Left forelimb (tissue), 1 donor: Measurements from ENCODE around the gene AUTS2.
"Not testable (repeated sequence)": the region's sequence is repeated elsewhere in the genome, so short reads cannot be mapped to it uniquely, and the experiment has no call there.

Source experiments
- DNase-seq: peaks from one replicate; pipeline ENCODE4 v3.0.0-alpha.2; 2018; ENCODE audit warnings: low spot score

Gene AUTS2

DNA sequence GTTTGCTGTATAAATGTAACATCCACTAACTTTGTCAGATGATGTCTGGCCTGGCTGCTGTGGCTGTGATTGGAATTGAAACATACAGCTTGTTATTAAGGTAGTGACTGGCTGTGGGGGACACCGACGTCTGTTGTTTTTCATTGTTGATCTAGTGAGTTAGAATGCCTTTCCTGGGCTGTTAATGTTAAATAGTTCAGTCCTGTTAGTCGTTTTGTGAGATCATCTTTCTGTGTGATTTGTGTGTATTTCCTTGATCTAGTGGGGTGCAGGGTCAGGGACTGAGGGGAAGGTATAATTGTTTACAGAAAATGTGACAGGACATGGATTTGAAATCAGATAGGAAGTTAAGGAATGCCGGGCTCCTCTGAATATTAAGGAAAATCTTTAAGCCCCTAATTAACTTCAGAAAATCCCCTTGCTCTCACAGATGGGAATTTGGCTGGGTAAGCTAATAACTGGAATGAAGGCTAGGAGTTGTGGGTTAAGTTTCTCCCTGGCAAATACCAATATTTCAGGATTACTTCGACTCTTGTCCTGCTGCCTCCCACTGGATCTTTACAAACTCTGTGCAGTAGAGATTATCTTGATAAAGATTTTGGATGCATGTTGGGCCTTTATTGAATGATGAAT, 163.1 kb downstream of the AUTS2 start:
- no peak for DNase-seq

DNA sequence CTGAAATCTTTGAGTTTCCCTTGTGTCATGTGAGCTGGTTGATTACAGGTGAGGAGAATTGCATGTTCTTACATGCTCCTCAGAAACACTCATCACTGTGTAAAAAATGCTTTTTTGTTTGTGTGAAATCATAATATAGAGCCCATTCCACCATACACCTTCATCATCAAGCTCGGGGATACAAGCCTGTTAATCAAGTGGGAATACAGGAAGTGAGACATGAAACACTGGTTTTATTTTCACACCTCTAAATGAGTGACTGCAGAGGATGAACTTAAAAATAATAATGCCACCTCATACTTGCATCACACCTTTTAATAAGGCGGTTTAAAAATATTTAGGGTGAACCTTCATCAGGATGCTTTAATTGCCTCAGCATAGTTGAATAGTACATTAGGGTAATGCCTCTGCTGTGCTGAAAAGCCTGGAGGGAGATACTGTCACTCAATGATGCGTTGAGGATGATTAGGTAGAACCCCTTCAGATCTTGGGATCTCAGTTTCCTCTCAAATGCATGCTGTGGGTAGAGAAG, 164.6 kb downstream of the AUTS2 start:
- no peak for DNase-seq

DNA sequence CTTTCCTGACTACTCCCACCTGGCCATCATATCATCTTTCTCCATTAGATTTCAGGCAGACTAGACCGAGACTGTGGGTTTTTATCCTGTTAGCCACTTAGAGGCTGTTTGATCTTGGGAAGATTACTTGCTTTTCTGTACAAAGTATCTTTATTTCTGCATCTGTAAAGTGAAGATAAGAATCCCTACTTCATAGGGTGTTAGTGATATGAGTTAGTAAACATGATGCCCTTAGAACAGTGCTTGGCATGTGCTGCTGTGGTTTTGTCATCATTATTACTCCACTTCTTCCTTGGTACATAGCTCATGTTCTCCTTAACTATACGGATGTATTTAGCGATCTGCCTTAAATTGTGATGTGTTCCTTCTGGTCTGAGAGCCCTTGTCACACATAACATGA, 165.2 kb downstream of the AUTS2 start:
- DNase-seq: no peak

DNA sequence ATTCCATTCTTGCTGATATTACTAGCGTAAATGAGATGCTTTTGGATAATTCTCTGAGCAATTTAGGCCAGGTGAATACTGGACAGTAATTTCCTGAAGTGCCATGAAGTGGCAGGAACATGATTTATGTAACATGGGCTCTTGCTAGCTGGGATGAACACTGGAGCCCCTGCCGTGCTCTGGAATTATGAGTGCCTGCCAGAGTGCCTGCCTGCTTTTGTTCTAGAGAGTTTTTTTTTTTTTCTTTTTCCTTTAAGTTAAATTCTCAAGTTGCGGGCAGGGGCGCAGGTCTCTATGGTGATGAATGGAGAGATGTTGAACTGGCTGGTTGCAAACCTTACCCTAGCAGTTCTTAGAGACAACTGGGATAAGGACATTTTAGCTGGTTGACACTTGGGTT, 165.9 kb downstream of the AUTS2 start:
- no peak for DNase-seq

DNA sequence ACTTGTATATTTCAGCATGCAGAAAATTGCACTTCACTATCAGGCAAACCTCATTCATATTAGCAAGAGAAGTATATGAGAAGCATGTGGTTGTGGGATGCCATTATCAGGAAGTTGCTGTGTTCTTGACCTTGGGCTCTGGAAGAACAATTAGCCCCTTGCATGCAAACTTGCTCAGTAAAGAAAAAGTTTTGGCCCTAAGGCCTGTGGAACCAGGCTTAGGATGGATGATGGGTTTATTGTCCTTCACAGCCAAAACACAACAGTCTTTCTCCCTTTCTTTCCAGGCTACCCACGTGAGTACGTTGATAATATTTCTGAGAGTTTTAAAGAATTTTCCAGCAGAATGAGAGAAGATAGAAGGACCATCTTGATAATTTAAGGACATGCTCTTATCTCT, 166.4 kb downstream of the AUTS2 start:
- DNase-seq: no peak

DNA sequence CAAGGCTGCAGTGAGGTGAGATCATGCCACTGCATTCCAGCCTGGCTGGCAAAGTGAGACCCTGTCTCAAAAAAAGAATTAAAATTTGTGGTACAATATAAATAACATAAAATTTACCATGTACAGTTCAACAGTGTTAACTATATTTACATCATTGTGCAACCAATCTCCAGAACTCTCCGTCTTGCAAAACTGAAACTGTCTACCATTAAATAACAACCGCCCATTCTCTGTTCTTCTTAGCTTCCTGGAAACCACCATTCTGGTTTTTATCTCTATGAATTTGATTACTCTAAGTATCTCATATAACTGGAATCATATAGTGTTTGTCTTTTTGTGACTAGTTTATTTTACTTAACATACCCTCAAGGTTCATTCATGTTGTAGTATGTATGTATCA, 167.6 kb downstream of the AUTS2 start:
- no peak for DNase-seq

DNA sequence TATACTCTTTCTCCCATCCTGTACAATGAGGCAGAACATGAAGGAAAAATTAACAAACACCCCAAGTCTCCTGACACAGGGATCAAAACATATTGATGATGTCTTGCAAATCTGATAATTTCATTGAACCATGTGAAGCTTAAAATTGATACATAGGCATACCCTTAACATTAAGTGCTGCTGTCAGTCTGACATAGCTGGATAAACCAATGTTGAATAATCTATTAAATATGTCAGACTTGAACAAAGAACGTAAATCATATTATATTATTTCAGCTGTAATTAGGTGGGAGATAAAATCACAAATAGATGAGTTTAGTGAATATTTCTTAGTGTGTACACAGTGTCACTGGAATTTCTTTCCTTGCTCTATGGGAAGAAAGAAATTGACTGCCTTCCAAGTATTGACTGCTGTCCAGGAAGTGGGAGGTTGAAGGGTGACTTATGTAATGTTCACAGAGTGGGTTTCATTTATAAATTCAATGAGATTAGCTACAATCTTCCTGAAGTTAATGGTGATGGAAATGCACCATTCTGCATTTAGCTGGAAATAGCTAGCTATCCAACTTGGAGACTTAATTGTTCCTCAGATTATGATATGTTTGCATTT, 170.8 kb downstream of the AUTS2 start:
- no peak for DNase-seq

DNA sequence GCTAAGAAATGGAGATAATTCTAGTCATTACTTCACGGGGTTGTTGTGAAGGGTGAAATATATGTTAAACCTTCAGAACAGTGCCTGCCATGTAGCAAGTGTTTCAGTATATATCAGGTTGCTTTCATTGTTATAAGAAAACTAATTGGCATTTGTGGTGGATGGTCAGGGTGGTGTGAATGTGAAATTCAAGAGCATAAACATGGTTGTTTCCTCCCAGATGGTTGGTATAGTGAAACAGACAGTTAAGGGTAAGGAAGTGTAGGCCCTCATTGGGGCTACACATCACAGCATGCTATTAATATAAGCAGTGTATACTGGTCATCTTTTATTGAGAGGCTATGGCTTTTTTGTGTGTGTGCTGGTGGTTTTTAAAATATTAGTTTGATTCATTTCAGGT, 171.6 kb downstream of the AUTS2 start:
- no peak for DNase-seq

DNA sequence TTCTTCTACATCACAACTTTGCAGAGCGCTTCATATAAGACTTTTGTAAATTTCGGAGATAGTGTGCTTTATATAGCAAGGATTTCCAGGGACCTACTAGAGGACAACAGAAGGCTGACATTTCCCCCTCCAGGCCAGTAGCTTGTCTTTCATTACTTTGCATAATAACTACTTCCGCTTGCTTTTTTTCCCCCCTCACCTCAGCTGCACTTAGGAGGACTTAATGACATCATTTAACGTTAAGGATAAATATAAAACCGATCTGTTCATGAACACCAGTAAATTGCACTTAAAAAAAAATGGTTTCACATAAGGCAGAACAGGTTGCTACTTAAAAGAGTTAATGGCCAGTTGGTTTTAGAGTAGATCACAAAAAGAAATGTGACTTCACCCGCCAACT, 172.3 kb downstream of the AUTS2 start:
- DNase-seq: no peak

DNA sequence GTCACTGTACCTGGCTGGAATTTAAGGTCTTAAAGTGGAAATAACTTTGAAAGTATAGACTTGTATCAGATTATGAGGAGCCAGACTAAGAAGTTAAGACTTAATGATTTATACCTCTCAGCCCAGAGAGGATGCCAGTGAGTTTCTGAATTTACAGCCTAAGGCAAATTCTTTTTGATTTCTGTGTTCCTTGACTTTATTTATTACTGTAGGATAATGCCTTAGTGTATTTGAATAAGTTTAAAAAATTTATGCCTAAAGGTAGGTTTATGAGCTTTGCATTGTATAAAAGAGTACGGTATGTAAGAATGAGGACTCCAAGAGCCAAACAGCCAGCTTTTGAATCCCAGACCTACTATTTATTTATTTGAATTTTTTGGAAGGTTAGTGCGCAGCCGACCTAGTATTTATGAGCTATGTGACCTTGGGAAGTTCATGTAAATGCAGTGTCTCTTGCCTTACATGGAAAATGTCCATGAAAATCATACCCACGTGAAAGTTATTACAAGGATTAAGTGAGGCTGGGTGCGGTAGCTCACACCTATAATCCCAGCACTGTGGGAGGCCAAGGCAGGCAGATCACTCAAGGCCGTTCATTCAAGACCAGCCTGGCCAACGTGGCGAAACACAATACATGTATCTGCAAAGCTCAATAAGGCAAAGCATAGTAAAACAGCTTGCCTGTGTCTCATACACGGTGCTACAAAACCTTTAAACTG, 174.6 kb downstream of the AUTS2 start:
- no peak for DNase-seq

DNA sequence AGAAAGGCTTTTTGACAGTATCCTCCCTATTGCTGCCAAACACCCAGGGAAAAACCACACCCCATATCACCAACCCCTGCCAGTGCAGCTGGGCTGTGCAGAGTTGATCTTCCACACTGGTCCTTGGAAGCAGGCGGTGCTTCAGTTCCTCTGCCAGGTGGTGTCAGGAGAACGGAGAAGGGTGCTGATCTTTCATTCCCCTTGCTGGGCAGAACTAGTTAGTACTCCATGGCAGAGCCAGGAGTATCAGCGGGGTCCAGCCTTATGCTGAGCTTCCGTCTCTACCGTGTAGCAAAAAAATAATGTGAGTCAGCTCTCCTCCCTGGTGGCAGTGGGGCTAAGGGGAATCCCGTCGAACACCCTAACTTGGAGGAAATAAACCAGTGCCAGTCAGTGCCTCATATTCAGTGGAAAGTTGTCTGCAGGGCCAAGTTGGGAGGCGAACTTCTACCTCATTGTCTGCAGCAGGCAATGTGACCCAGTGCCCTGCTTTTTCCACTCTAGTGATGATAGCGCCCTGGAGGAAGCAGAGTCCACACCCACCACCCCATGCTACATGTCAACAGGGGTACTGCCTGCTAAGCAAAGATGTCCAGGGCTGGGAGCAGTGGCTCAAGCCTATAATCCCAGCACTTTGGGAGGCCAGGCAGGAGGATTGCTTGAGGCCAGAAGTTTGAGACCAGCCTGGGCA, 175.4 kb downstream of the AUTS2 start:
- DNase-seq: no peak

DNA sequence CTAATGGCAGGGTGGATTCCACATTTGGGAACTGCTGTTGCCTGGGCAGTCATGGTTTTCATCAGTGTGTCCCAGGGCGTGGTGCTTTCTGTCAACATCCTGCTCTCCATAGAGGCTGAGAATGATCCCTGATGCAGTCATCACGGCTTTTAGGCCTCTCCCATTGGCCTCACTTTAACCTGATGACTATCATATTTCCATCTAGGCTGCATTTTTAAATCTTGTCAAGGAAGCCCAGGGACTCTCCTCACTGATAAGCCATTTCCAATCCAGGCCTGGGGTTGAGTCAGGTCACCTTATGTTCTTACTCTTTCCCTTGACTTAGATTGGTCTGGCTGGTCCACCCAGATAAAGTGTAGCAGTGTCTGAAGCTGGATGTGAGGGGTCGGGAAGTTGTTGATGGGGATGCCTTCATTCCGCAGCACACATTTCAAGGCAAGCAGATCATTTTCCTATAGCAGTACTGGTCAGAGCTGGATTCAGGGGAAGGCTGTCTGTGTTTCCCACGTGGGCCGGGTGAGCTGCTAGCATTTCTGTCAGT, 177.0 kb downstream of the AUTS2 start:
- DNase-seq: no peak

DNA sequence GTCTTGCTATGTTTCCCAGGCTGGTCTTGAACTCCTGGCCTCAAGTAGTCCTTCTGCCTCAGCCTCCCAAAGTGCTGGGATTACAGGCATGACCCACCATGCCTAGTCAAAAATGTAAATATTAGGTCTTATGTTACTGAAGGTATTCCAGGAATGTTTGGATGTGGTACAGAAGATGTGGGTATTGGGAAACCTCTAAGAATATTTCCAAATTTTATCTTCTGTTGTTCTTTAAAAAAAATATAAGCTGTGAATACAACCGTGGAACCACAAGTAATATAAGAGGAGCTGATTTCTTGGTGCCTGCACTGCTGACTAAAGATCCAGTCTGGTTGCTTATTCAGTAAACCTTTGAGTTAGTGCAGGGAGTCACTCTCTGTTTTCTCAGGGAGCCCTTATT, 178.3 kb downstream of the AUTS2 start:
- no peak for DNase-seq

DNA sequence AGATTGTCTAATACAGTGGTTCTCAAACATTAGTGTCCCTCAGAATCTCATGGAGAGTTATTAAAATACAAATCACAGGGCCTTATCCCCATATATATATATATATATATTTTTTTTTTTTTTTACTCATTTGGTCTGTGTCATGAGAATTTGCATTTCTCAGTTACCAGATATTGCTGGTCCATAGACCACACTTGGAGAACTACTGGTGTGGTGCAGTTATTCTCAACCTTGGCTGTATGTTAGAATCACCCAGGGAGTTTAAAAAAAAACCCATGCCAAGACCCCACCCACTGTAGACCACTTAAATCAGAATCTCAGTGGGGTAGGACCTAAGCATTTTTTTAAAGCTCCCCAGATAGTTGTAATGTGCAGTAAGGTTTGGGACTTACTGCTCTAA, 179.9 kb downstream of the AUTS2 start:
- no peak for DNase-seq

DNA sequence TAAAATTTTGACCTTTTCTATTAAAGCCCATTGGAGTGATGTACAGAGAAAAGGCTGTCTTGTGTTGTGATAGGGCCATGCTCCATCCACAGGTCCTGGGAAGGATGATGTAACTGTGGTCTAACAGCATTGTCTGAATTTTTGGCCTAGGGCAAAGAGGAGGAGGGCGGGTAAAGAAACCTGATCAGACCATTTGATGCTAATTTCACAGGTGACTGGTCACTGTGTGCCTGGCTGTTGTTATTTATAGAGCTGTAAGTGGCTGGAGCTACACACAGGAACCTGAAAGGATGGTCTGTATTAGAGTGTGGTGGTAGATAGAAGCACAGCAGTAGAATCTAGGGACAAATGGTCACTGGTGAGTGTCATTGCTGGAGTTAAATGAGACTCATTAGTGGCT, 182.1 kb downstream of the AUTS2 start:
- no peak for DNase-seq

DNA sequence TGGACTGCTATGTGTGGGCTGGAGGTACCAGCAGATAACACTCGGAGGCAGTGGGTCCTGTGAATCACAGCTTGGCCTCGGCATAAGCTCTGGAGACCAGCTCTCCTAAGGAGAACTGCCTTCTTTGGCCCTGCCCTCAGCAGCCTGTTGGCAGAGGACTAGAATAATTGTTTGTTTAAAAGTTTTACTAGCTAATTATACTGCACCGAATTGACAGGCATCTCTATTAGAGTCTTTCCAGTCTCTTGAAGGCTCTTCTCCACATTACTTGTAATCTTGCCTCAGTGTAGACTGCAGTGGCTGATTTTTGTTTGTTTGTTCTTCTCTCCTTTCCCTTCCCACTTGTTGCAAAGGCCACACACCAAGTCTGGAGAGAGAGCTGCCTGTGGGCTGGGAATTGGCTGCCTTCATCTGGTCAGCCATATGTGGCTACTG, 183.2 kb downstream of the AUTS2 start:
- no peak for DNase-seq

DNA sequence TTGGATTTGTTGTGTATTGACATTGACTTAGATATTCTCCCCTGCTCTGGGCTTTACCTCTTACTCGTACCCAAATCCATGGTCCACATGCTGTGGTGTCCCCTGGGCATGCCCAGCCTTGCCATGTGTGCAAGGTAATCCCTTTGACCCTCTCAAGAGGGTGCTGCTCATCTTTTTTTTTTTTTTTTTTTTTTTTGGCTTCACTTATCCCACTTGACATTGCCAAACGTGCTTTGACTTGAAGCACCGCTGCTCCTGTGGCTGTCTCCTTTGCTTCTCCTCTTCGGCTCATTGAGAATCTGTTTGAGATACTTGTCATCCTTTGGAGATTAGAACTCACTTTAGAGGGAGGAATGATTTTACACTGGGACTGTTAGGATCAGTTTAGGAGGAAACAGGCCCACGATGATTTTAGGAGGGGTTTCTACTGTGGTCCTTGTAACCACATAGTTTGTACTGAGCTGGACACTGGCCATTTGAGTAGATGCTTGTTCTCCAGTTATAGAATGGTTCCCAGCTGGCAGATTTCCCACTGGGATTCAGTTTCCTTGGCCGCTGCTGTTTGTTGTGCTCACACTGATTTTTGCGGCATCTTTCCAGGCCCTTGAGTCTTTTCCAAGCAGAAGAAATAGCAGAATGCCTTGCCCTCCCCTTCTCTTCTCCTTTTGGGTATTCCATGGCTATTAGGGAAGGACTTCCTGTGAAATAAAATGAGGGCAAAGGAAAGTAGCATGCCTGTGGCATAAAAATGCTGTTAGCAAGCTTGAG, 184.8 kb downstream of the AUTS2 start:
- peak; percentile 75 for DNase-seq

DNA sequence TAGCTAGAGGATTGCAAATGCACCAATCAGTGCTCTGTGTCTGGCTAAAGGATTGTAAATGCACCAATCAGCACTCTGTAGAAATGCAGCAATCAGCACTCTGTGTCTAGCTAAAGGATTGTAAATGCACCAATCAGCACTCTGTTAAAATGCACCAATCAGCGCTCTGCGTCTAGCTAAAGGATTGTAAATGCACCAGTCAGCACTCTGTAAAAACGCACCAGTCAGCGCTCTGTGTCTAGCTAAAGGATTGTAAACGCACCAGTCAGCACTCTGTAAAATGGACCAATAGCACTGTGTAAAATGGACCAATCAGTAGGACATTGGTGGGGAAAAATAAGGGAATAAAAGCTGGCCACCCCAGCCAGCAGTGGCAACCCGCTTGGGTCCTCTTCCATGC, 187.9 kb downstream of the AUTS2 start:
- DNase-seq: not testable (repeated sequence)

DNA sequence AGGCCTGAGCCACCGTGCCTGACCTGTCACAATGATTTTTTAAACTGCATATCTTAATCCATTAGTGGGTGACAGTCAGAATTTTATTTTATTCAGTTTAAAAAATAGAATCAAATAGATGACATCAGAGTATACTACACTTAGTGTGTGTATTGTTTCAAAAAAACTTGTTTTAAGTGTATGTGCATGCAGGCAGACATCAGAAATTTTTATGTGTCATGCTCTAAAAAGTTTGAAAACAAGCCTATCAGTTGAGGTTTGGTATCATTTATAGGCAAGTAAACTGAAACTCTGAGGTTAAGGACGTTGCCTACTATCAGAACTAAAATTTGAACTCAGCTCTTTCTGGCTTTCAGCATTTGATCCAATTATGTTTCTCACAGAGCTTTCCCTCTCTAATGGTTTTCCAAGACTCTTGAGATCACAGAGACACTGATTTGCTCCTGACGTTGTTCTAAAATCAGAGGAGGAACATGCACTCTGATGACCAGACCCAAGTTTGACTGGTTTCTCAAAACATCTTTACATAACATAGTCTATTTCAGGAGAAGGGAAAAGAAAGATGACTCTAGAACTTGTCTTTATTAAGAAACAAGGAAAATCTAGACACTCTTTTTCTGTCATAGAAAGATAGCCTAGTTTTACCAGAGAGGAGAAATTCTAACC, 188.6 kb downstream of the AUTS2 start:
- DNase-seq: no peak

DNA sequence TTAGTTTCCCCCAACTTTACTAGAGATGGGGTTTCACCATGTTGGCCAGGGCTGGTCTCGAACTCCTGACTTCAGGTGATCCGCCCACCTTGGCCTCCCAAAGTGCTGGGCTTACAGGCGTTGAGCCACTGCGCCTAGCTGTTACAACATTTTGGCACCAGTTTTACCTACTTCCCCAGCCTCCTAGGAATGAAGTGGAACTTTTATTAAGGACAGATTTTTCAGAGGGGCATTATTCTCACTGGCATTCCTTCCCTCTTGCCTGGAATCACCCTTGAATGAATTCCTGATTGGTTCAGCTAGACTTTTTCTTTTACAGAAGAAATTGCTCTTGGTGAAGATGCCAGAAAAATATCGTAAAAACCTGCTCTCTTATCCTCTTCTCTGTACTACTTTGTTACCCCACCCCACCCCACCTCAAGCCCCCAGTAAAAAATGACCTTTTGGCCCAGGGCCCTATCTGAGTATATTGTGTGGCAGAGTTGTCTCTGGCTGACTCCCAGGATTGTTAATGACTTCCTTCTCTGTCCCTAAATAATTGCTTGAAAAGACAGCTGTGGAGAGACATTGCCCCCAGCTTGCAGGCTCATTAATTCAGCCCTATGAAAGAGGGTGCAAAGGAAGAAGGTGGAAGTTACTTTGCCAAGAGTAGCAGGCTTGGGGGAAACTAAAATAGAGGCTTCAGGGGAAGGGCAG, 189.6 kb downstream of the AUTS2 start:
- no peak for DNase-seq
